Neuron (in vitro differentiated cells): ENCODE results near the gene EXOC2.

Experiments
- H2AFZ ChIP-seq: one replicate; pipeline ENCODE4 v1.6.1; 2013; ENCODE audit warnings: low read depth, mild to moderate bottlenecking, inconsistent platforms, low read length, moderate library complexity
- H3K27me3 ChIP-seq: one replicate; pipeline ENCODE4 v1.6.1; 2013; ENCODE audit warnings: low read length; ENCODE audit not compliant: insufficient read depth
- H3K36me3 ChIP-seq: one replicate; pipeline ENCODE4 v1.6.1; 2013; ENCODE audit warnings: low read length; ENCODE audit not compliant: insufficient read depth
- H3K4me1 ChIP-seq: one replicate; pipeline ENCODE4 v1.6.1; 2013; ENCODE audit warnings: low read length; ENCODE audit not compliant: insufficient read depth
- H3K4me3 ChIP-seq: 2 replicates; pipeline ENCODE4 v1.5.1; 2013; ENCODE audit warnings: mild to moderate bottlenecking, low read length, moderate library complexity
- H3K9me3 ChIP-seq: one replicate; pipeline ENCODE4 v1.6.1; 2013; ENCODE audit warnings: low read length

Gene EXOC2

GRCh38 chr6:658244-658643 is 34.7 kb downstream of the EXOC2 start:
- H3K4me1 ChIP-seq = no peaks in the 10 kb centered on the region
- H2AFZ ChIP-seq = no peak overlapping the region
- H3K27me3 ChIP-seq = no peaks in the 10 kb centered on the region
- H3K4me3 ChIP-seq = no peak overlapping the region
- H3K36me3 ChIP-seq = peaks cover 9% of the 10 kb centered on the region
- H3K9me3 ChIP-seq = peaks cover 12% of the 10 kb centered on the region

GRCh38 chr6:657743-658142 is 35.2 kb downstream of the EXOC2 start:
- Histone ChIP-seq H3K4me3 (no peak overlapping the region), H3K27me3 (no peaks in the 10 kb centered on the region), H3K4me1 (no peaks in the 10 kb centered on the region), H3K36me3 (peaks cover 9% of the 10 kb centered on the region), H3K9me3 (peaks cover 12% of the 10 kb centered on the region), H2AFZ (no peak overlapping the region)

DNA sequence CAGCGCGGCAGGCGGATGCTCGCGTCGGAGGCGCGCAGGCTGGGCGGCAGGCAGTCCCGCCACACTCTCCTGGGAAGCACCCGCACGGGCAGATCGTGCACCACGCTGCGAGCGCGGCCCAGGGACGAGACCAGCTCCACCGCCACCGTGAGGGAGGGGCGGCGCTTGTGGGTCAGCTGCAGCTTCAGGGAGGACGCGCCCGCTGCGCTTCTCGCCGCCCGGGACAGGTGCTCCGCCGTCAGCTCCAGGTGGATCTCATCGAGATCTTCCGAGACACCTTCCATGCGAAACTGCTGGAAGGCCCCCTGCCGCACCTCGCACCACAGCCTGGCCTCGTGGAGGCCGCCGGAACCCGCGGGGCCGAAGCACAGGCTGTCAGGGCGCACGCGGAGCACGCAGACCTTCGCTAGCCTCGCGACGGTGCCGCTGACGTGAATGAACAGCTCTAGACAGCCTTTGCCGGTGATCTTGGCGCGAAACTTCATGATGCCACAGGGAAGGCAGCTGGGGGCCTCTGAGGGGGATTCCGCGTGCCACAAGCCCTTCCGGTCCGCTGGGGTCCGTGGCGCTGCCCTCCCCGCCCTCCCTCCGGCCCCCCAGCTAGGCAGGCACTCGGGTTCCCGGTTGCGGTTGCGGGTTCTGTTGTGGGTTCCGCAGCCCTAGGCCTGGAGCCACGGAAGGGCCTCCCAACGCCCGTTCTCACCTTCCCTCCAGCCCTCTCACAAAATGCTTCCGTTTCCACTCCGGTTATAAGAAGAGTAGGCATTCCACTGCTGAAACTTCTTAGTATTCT is 36.3 kb downstream of the EXOC2 start, which contains the start of gene HUS1B:
Gene HUS1B, minus strand, starts transcription at position 641 of the 793 bp plus-strand sequence. Its CDS starts 156 bp downstream, at position 485.
- Histone ChIP-seq H2AFZ (no peak within 1 kb of the TSS), H3K4me3 (no peak within 1 kb of the TSS), H3K9me3 (peaks cover 12% of the 10 kb centered on the region)

DNA sequence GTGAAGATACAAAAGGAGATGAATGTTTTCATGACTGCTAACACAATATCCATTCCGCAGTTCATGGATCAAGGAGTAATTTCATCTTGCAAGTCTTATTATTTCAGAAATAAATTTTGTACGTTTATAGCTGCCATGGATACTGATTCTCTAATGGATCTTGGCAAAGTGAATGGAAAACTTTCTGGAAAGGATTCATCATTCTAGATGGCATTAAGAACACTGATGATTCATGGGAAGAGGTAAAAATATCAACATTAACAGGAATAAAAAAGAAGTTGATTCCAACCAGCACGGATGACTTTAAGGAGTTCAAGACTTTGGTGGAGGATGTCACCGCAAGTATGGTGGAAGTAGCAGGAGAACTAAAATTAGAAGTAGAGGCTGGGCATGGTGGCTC is 38.8 kb downstream of the EXOC2 start:
- no peak overlapping the region for H2AFZ ChIP-seq
- H3K9me3 ChIP-seq = peaks cover 12% of the 10 kb centered on the region
- H3K36me3 ChIP-seq = peaks cover 9% of the 10 kb centered on the region
- H3K4me3 ChIP-seq = no peak overlapping the region
- no peaks in the 10 kb centered on the region for H3K27me3 ChIP-seq
- peaks cover 2% of the 10 kb centered on the region for H3K4me1 ChIP-seq

More for the DNA sequence above, 36.3 kb downstream of the EXOC2 start, which contains the start of gene HUS1B:
- Histone ChIP-seq H3K36me3 (peaks cover 9% of the 10 kb centered on the region), H3K4me1 (no peaks in the 10 kb centered on the region), H3K27me3 (no peaks in the 10 kb centered on the region)

DNA sequence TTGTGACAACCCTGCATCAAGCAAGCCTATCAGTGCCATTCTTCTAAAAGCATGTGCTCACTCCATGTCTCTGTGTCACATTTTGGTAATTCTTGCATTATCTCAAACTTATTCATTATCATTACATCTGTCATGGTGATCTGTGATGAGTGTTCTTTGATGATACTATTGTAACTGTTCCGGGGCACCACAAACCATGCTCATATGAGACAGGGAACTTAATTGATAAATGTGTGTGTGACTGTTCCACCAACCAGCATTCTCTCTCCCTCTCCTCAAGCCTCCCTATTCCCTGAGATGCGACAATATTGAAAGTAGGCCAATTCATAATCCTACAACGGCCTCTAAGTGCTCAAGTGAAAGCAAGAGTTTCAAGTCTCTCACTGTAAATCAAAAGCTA is 40.1 kb downstream of the EXOC2 start:
- Histone ChIP-seq H3K4me3 (no peak overlapping the region), H3K36me3 (peaks cover 9% of the 10 kb centered on the region), H2AFZ (no peak overlapping the region), H3K9me3 (peaks cover 12% of the 10 kb centered on the region), H3K27me3 (no peaks in the 10 kb centered on the region), H3K4me1 (peaks cover 2% of the 10 kb centered on the region)

DNA sequence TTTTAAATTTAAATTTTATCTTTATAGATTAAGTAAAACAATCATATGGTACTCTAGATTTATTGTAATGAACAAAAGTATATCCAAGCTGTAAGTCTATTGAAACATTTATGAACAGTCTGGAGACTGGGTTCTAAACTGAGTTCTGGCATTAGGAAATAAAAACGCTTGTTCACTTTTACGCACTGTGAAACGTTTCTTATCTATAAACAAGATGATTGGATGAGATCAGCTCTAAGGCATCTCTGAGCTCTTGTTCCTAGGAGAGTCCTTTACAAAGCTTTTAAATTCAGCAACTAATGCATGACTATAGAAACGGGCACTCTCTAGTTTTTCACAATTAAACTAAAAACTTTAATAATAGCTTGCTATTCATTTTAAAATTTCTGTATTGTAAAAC is 42.8 kb downstream of the EXOC2 start:
- Histone ChIP-seq H3K36me3 (no peaks in the 10 kb centered on the region), H3K27me3 (no peaks in the 10 kb centered on the region), H3K9me3 (peaks cover 2% of the 10 kb centered on the region), H3K4me3 (no peak overlapping the region), H2AFZ (no peak overlapping the region), H3K4me1 (peaks cover 2% of the 10 kb centered on the region)

- no peak overlapping the region for H3K4me3 ChIP-seq
- no peaks in the 10 kb centered on the region for H3K4me1 ChIP-seq
- peaks cover 2% of the 10 kb centered on the region for H3K9me3 ChIP-seq
- H3K36me3 ChIP-seq = no peaks in the 10 kb centered on the region
- no peaks in the 10 kb centered on the region for H3K27me3 ChIP-seq
- no peak overlapping the region for H2AFZ ChIP-seq
These were observed 50.1 kb downstream of the EXOC2 start for GRCh38 chr6:642805-643204.

DNA sequence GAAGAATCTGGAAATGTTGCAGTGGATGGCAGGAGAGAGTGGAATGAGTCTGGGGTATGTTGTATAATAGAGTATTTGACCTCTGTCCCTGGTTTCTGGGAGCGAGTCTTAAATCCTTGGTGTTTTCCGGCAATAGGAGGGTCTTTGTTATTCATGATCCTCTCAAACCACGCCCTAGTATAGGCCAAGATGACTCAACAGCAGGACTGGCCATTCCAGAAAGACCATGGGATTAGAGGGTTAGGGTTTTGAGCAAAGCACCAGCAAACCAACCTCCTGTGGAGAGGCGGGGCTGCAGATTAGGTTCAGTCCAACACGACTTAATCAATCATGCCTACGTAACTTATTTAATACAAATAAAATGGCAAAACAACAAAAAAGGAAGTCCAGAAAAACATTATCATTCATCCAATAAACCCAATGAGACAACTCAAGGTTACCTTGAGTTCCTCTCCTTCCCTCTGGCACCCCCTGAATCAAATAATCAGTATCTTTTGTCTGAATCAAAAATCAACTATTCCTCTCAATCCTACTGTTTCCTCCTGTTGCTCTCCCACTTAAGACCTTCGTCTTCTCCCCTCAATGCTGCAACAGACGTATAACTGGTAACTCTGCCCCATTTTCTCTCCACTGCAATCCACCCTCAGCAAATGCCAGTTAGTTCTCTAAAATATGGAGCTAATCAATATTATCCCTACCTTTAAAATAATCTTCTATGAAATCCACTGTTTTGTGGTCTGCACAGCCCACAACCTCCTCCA is 51.5 kb downstream of the EXOC2 start:
- Histone ChIP-seq H2AFZ (no peak overlapping the region), H3K4me3 (no peak overlapping the region), H3K9me3 (peaks cover 2% of the 10 kb centered on the region), H3K36me3 (peaks cover 2% of the 10 kb centered on the region), H3K27me3 (no peaks in the 10 kb centered on the region), H3K4me1 (no peaks in the 10 kb centered on the region)

DNA sequence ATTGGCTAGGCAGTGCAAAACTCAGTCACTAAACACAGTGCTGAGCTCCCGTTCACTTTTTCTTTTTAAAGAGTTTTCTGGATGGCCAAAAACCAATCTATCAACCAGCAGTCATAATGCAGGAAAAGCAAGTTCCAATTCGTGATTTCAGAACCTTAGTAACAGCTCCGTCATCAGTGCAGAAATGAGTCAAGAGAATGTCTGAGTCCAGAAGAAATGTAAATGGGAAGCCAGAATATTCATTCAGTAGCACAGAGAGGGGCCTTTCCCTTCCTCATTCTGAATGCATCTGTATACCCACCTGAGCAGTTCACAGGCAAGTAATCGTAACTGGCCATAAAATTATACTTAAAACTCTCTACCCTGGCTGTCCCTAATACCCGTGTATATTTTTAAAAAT is 56.5 kb downstream of the EXOC2 start:
- H3K9me3 ChIP-seq = no peaks in the 10 kb centered on the region
- H3K27me3 ChIP-seq = no peaks in the 10 kb centered on the region
- no peaks in the 10 kb centered on the region for H3K4me1 ChIP-seq
- H2AFZ ChIP-seq = no peak overlapping the region
- H3K36me3 ChIP-seq = peaks cover 5% of the 10 kb centered on the region
- H3K4me3 ChIP-seq = no peak overlapping the region

DNA sequence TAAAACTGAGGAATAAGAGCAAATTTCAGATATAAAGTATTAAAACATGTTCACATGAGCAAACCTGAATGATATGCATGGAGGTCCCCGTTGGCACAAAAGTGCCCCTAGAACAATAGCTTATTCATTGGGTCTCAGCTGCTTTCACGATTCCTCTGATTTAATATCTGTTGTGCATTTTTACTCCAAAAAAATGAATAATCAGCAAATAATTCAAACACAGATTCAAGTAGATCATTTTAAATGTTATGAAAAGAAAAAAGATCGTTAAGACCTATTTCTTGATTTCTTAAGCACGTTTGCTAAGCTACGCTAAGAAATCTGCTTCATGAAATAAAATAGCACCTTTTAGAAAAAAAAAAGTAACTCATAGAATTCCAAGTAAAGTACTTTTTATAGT is 57.7 kb downstream of the EXOC2 start:
- Histone ChIP-seq H3K4me1 (no peaks in the 10 kb centered on the region), H2AFZ (no peak overlapping the region), H3K9me3 (no peaks in the 10 kb centered on the region)

DNA sequence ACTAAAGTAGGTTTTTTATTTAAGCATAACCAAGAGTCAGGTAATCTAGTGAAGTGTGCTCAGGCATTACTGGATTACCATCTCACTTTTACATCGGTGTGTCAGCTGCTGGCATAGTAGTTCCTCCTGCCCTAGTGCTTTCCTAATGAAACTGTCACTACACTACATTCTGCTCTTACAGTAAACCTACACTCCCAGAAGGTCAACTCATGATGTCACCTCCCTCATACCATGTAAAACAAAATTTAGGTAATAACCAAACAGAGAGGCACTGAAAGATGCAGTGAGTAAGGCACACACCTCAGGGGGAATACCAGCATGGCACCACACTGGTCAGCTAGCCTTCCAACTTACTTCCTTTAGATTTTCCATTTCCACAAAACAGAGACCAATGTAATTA is 59.3 kb downstream of the EXOC2 start:
- Histone ChIP-seq H2AFZ (no peak overlapping the region), H3K4me1 (no peaks in the 10 kb centered on the region), H3K36me3 (peaks cover 12% of the 10 kb centered on the region), H3K27me3 (no peaks in the 10 kb centered on the region), H3K4me3 (no peak overlapping the region), H3K9me3 (no peaks in the 10 kb centered on the region)

More for the DNA sequence above, 57.7 kb downstream of the EXOC2 start:
- H3K27me3 ChIP-seq = no peaks in the 10 kb centered on the region
- peaks cover 9% of the 10 kb centered on the region for H3K36me3 ChIP-seq
- no peak overlapping the region for H3K4me3 ChIP-seq

DNA sequence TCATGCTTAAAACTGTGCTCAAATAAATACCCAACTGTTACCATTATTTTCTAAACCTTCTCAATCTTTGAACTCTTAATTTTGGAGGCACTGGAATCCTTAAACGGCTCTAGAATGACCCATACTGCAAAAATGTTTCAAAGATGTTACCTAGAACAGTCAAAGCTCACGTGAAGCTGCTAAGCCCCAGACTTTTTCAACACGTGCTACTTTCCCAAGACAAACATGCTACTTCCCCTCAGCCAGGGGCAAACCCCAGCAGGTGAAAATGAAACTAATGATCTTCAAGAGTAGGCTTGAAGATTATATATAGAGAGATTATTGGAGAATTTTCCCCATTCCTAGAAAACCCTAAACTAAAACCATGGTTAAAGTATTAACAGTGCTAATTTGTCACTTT is 64.2 kb downstream of the EXOC2 start:
- Histone ChIP-seq H2AFZ (no peak overlapping the region), H3K4me1 (no peaks in the 10 kb centered on the region), H3K27me3 (no peaks in the 10 kb centered on the region), H3K4me3 (no peak overlapping the region), H3K9me3 (no peaks in the 10 kb centered on the region), H3K36me3 (peaks cover 15% of the 10 kb centered on the region)

- H3K4me3 ChIP-seq = no peak overlapping the region
- H3K36me3 ChIP-seq = peaks cover 11% of the 10 kb centered on the region
- no peaks in the 10 kb centered on the region for H3K27me3 ChIP-seq
- no peaks in the 10 kb centered on the region for H3K4me1 ChIP-seq
- H2AFZ ChIP-seq = no peak overlapping the region
- H3K9me3 ChIP-seq = no peaks in the 10 kb centered on the region
These were observed 66.7 kb downstream of the EXOC2 start for GRCh38 chr6:626236-626635.
